Spleen (tissue), 11 donors: ENCODE measurements around the gene MFN2. TPM values are rescaled to one million over a fixed set of nuclear protein-coding genes. Genes with fewer than 3 reads are reported as not detected.

ENCODE experiments used
- DNase-seq: peaks from one replicate; pipeline ENCODE4 v3.0.0-alpha.2; 2020
- H3K27ac ChIP-seq, 8 donors: fragments of 200-600 bp; sonication (generic) in 7 of 8; 1 replicate in 4 of 8; 2 replicates in 4 of 8; pipeline versions ENCODE4 v1.5.0 to v1.8.0; 2016 to 2021; ENCODE audit warnings: inconsistent platforms in 4 of 8, mild to moderate bottlenecking in 4 of 8, moderate library complexity in 1 of 8
- H3K27me3 ChIP-seq, 7 donors: fragments of 200-600 bp; sonication (generic) in 6 of 7; replicated peaks in 1 of 7; 1 replicate in 4 of 7; 2 replicates in 3 of 7; pipeline versions ENCODE4 v1.5.0 to v1.8.0; 2016 to 2021; ENCODE audit warnings: inconsistent platforms in 3 of 7, mild to moderate bottlenecking in 1 of 7
- H3K36me3 ChIP-seq, 6 donors: fragments of 200-600 bp; sonication (generic) in 5 of 6; 1 replicate in 4 of 6; 2 replicates in 2 of 6; pipeline versions ENCODE4 v1.5.0 to v1.8.0; 2016 to 2021; ENCODE audit warnings: inconsistent platforms in 2 of 6
- H3K4me1 ChIP-seq, 6 donors: fragments of 200-600 bp; sonication (generic) in 5 of 6; 1 replicate in 3 of 6; 2 replicates in 3 of 6; pipeline versions ENCODE4 v1.5.0 to v1.8.0; 2016 to 2021; ENCODE audit warnings: inconsistent platforms in 3 of 6
- H3K4me3 ChIP-seq, 8 donors: fragments of 200-600 bp; sonication (generic) in 7 of 8; 1 replicate in 4 of 8; 2 replicates in 4 of 8; pipeline versions ENCODE4 v1.5.0 to v1.8.0; 2016 to 2021; ENCODE audit warnings: inconsistent platforms in 4 of 8, mild to moderate bottlenecking in 4 of 8, moderate library complexity in 2 of 8
- H3K9me3 ChIP-seq, 8 donors: fragments of 200-600 bp; sonication (generic) in 7 of 8; 1 replicate in 4 of 8; 2 replicates in 4 of 8; pipeline versions ENCODE4 v1.5.0 to v1.8.0; 2016 to 2021; ENCODE audit warnings: inconsistent platforms in 4 of 8
- CTCF ChIP-seq, 11 experiments: fragments of 200-600 bp in 7 of 11; fragments of 450-650 bp in 4 of 11; sonication (generic) in 4 of 11; IDR thresholded peaks in 8 of 11; conservative IDR thresholded peaks in 3 of 11; 1 replicate in 7 of 11; 2 replicates in 4 of 11; pipeline versions ENCODE4 v1.4.0 to v1.8.0; 2016 to 2021; ENCODE audit warnings: antibody characterized with exemption in 11 of 11, inconsistent platforms in 4 of 11, mild to moderate bottlenecking in 1 of 11
- POLR2A ChIP-seq, 3 donors: fragments of 450-650 bp; IDR thresholded peaks; one replicate each; pipeline ENCODE4 v1.5.1; 2017; ENCODE audit warnings: antibody characterized with exemption in 3 of 3, mild to moderate bottlenecking in 1 of 3
- POLR2AphosphoS5 ChIP-seq, 3 donors: sonication (generic); formaldehyde crosslinking; IDR thresholded peaks; one replicate each; pipeline ENCODE4 v1.5.1; 2017; ENCODE audit warnings: antibody characterized with exemption in 3 of 3
- WGBS, 5 donors: extraction: QIAGEN DNeasy Blood & Tissue Kit in 3 of 5; methylation state at CpG; one replicate each; pipeline versions ENCODE4 v1.1.5 to v1.1.7; 2013 to 2018; 5-methylcytosine and 5-hydroxymethylcytosine counted together
- intact Hi-C: fragments of 100-400 bp; cut with DNase I; formaldehyde crosslinking; loops from one replicate; pipeline ENCODE4 v1.15.0; 2023; ENCODE audit warnings: low total_unique reads
- polyA plus RNA-seq, 3 donors: library from polyadenylated mRNA; stranded (reverse); fragments of 200-250 nt; gene quantifications; one replicate each; pipeline ENCODE4 v1.2.1, GENCODE V29; 2013
- total RNA-seq, 7 donors: library from RNA; depleted of rRNA in 3 of 7; stranded (reverse); fragments of >200 nt in 3 of 7; fragmentation: NEBNext Ultra II Directional in 4 of 7; extraction: Animal tissue kit (Norgen Biotek cat#: 25700) in 4 of 7; gene quantifications; one replicate each; pipeline versions ENCODE4 v1.1.0 to v1.2.1, GENCODE V29; 2016 to 2021
- donor health status: healthy with polysubstance abuse.
- donor health status: DM: no; HTN: no; CAD: no; lungs with moderate emphysema.
- donor health status: DM: no; HTN: no; CAD: no.
- donor health status: Bipolar disorder and iron deficiency.
- donor health status: healthy.
- donor health status: DM: no; HTN: no; CAD: no.
- donor health status: DM: yes; HTN: yes; CAD: no.

MFN2 gene
- total and polyA plus RNA-seq, 10 donors, result 14.8 to 69.6 (median 60.5) TPM

GRCh38 chr1:11960715-11961114 is 19.5 kb upstream of the MFN2 start:
- DNase-seq, result no peak
- Histone ChIP-seq H3K36me3 (peaks cover 0 to 100% (median 41%) of the 10 kb centered on the region in 6 donors), H3K4me1 (peaks cover 0 to 23% (median 11%) of the 10 kb centered on the region in 6 donors), H3K9me3 (no peaks in the 10 kb centered on the region), H3K27me3 (no peaks in the 10 kb centered on the region), H3K4me3 (no peak overlapping the region), H3K27ac (peak overlapping the region in 7 of 8 donors; percentile 29 to 86 (median 72))
- WGBS, 5 donors, result 64 to 73% (median 70%) methylated on average over 6 of the region's 6 CpGs
- no peak for TF ChIP-seq CTCF (IDR thresholded peaks at IDR 0.05 in 8 of 11, conservative IDR thresholded peaks at IDR 0.05 in 3 of 11)
- TF ChIP-seq POLR2AphosphoS5 (IDR thresholded peaks at IDR 0.05), result peak in 1 of 3 donors; percentile 8
- no peak for TF ChIP-seq POLR2A (IDR thresholded peaks at IDR 0.05)
- intact Hi-C loops, result no loop called here

DNA sequence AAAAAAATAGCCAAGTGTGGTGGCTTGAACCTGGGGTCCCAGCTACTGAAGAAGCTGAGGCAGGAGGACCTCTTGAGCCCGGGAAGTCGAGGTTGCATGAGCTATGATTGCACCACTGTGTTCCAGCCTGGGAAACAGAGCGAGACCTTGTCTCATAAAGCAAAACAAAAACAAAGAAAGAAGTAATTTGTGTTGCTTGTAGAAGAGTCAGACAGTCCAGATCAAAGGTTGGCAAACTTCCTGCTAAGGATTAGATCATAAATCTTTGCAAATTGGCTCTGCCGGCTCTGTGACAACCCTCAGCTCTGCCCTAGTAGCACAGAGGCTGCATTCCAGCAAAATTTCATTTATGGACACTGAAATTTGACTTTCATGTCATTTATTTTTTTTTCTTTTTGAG is 19.0 kb upstream of the MFN2 start:
- Histone ChIP-seq H3K4me3 (no peak overlapping the region), H3K36me3 (peaks cover 0 to 100% (median 44%) of the 10 kb centered on the region in 6 donors), H3K27ac (peak overlapping the region in 7 of 8 donors; percentile 29 to 86 (median 72)), H3K4me1 (peaks cover 0 to 22% (median 11%) of the 10 kb centered on the region in 6 donors), H3K27me3 (no peaks in the 10 kb centered on the region), H3K9me3 (no peaks in the 10 kb centered on the region)
- TF ChIP-seq CTCF (IDR thresholded peaks at IDR 0.05 in 8 of 11, conservative IDR thresholded peaks at IDR 0.05 in 3 of 11) (no peak), POLR2AphosphoS5 (IDR thresholded peaks at IDR 0.05) (no peak), POLR2A (IDR thresholded peaks at IDR 0.05) (no peak)
- 31 to 55% (median 40%) methylated on average over 4 of the region's 4 CpGs for WGBS, 5 donors
- DNase-seq, result no peak
- intact Hi-C loops, result no loop called here

DNA sequence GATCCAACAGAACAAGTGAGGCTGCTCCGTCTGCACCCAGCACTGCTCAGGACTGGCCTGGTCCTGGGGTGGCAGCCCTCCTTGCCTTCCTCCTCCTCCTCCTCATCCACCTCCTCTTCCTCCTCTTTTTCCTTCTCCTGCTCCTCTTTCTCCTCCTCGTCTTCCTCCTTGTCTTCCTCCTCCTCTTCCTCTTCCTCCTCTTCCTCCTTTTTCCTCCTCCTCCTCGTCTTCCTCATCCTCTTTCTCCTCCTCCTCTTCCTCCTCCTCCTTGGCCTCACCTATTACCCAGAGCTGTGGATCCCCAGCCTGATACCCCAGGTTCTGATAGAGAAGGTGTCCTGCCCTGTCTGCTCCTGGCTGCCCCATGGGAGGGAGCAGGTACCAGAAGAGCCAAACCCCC is 16.6 kb upstream of the MFN2 start:
- H3K4me3 ChIP-seq, result no peak overlapping the region
- no peak for DNase-seq
- H3K4me1 ChIP-seq, result peaks cover 0 to 22% (median 11%) of the 10 kb centered on the region in 6 donors
- H3K27ac ChIP-seq, result no peak overlapping the region
- intact Hi-C loops, result no loop called here
- peaks cover 0 to 98% (median 35%) of the 10 kb centered on the region in 6 donors for H3K36me3 ChIP-seq
- no peaks in the 10 kb centered on the region for H3K9me3 ChIP-seq
- no peaks in the 10 kb centered on the region for H3K27me3 ChIP-seq
- WGBS, 5 donors, result 62 to 78% (median 78%) methylated on average over 3 of the region's 3 CpGs
- TF ChIP-seq POLR2A (IDR thresholded peaks at IDR 0.05), result no peak
- TF ChIP-seq POLR2AphosphoS5 (IDR thresholded peaks at IDR 0.05), result no peak

GRCh38 chr1:11964656-11965055 is 15.6 kb upstream of the MFN2 start:
- DNase-seq, result no peak
- H3K36me3 ChIP-seq, result peaks cover 0 to 98% (median 33%) of the 10 kb centered on the region in 6 donors
- TF ChIP-seq POLR2A (IDR thresholded peaks at IDR 0.05) (no peak), CTCF (IDR thresholded peaks at IDR 0.05 in 8 of 11, conservative IDR thresholded peaks at IDR 0.05 in 3 of 11) (no peak), POLR2AphosphoS5 (IDR thresholded peaks at IDR 0.05) (no peak)
- peaks cover 0 to 22% (median 11%) of the 10 kb centered on the region in 6 donors for H3K4me1 ChIP-seq
- H3K4me3 ChIP-seq, result no peak overlapping the region
- intact Hi-C loops, result no loop called here
- 91 to 96% (median 94%) methylated on average over 12 of the region's 12 CpGs for WGBS, 5 donors
- H3K9me3 ChIP-seq, result no peaks in the 10 kb centered on the region
- no peak overlapping the region for H3K27ac ChIP-seq
- no peaks in the 10 kb centered on the region for H3K27me3 ChIP-seq
